CD4-positive, alpha-beta memory T cell (primary cell): Measurements from ENCODE around the gene NANOGP8. TPM values are rescaled to one million over a fixed set of nuclear protein-coding genes. Genes with fewer than 3 reads are reported as not detected.
"Not testable (repeated sequence)": the region's sequence is repeated elsewhere in the genome, so short reads cannot be mapped to it uniquely, and the experiment has no call there.

Source experiments
- CTCF ChIA-PET: fragments of 350-600 bp; sonication (Branson Sonifier 250); formaldehyde crosslinking; loops from one replicate; lab custom pipeline; 2021; ENCODE audit warnings: inconsistent platforms; ENCODE audit not compliant: partially characterized antibody; lab: Charles Lee
- POLR2A ChIA-PET: fragments of 350-600 bp; sonication (Branson Sonifier 250); formaldehyde crosslinking; loops from one replicate; lab custom pipeline; 2021; ENCODE audit not compliant: partially characterized antibody; lab: Charles Lee
- DNase-seq, 5 donors: peaks; one replicate each; pipeline versions ENCODE4 v3.0.0 to v3.0.0-alpha.2; 2020 to 2022; ENCODE audit warnings: mixed read lengths in 1 of 5
- H3K27ac ChIP-seq: one replicate; pipeline ENCODE4 v1.7.0; 2013; ENCODE audit warnings: low read depth, low read length
- H3K27me3 ChIP-seq: 2 replicates; pipeline ENCODE4 v1.7.0; 2013; ENCODE audit warnings: mild to moderate bottlenecking, low read length, moderate library complexity; ENCODE audit not compliant: insufficient read depth
- H3K36me3 ChIP-seq: 2 replicates; pipeline ENCODE4 v1.7.0; 2013; ENCODE audit warnings: mild to moderate bottlenecking, low read length, moderate library complexity; ENCODE audit not compliant: insufficient read depth
- H3K4me1 ChIP-seq: 2 replicates; pipeline ENCODE4 v1.7.0; 2013; ENCODE audit warnings: mild to moderate bottlenecking, low read length, moderate library complexity; ENCODE audit not compliant: insufficient read depth
- H3K4me3 ChIP-seq, 2 donors: one replicate each; pipeline ENCODE4 v1.7.0; 2013; ENCODE audit warnings: low read length in 2 of 2, mild to moderate bottlenecking in 1 of 2
- H3K9me3 ChIP-seq, 2 donors: one replicate each; pipeline ENCODE4 v1.7.0; 2013; ENCODE audit warnings: low read length in 2 of 2, control low read depth in 1 of 2; ENCODE audit not compliant: control insufficient read depth in 1 of 2
- H3K27ac Mint-ChIP-seq, 7 donors: one replicate each; pipeline ENCODE4 v1.8.0; 2020 to 2021; ENCODE audit warnings: mixed read lengths in 7 of 7, mild to moderate bottlenecking in 6 of 7, inconsistent platforms in 3 of 7, moderate library complexity in 3 of 7
- H3K27me3 Mint-ChIP-seq, 2 donors: one replicate each; pipeline ENCODE4 v1.8.0; 2020 to 2021; ENCODE audit warnings: mixed read lengths in 2 of 2
- H3K36me3 Mint-ChIP-seq, 2 donors: one replicate each; pipeline ENCODE4 v1.8.0; 2020 to 2021; ENCODE audit warnings: mixed read lengths in 2 of 2, inconsistent platforms in 1 of 2, mild to moderate bottlenecking in 1 of 2
- H3K4me1 Mint-ChIP-seq, 4 donors: one replicate each; pipeline ENCODE4 v1.8.0; 2020 to 2021; ENCODE audit warnings: mixed read lengths in 4 of 4, mild to moderate bottlenecking in 1 of 4
- H3K4me3 Mint-ChIP-seq, 8 donors: one replicate each; pipeline ENCODE4 v1.8.0; 2020 to 2021; ENCODE audit warnings: mixed read lengths in 8 of 8, mild to moderate bottlenecking in 7 of 8, moderate library complexity in 6 of 8, inconsistent platforms in 3 of 8
- H3K9me3 Mint-ChIP-seq, 8 donors: one replicate each; pipeline ENCODE4 v1.8.0; 2020 to 2021; ENCODE audit warnings: mixed read lengths in 8 of 8, mild to moderate bottlenecking in 5 of 8, inconsistent platforms in 3 of 8, moderate library complexity in 1 of 8
- intact Hi-C: fragments of 100-400 bp; cut with micrococcal nuclease; formaldehyde crosslinking; loops from one replicate; pipeline ENCODE4 v1.15.1; 2023
- polyA plus RNA-seq, 2 donors: library from polyadenylated mRNA; unstranded; fragments of 300-500 nt; fragmentation: Illumina TruSeq; gene quantifications; one replicate each; pipeline ENCODE4 v1.2.3, GENCODE V29; 2021
- total RNA-seq, 2 experiments: library from RNA; stranded (reverse); gene quantifications; one replicate each; pipeline ENCODE4 v1.2.3, GENCODE V29; 2021

Gene NANOGP8
- total and polyA plus RNA-seq, 4 experiments from 2014 or later: not detected

DNA sequence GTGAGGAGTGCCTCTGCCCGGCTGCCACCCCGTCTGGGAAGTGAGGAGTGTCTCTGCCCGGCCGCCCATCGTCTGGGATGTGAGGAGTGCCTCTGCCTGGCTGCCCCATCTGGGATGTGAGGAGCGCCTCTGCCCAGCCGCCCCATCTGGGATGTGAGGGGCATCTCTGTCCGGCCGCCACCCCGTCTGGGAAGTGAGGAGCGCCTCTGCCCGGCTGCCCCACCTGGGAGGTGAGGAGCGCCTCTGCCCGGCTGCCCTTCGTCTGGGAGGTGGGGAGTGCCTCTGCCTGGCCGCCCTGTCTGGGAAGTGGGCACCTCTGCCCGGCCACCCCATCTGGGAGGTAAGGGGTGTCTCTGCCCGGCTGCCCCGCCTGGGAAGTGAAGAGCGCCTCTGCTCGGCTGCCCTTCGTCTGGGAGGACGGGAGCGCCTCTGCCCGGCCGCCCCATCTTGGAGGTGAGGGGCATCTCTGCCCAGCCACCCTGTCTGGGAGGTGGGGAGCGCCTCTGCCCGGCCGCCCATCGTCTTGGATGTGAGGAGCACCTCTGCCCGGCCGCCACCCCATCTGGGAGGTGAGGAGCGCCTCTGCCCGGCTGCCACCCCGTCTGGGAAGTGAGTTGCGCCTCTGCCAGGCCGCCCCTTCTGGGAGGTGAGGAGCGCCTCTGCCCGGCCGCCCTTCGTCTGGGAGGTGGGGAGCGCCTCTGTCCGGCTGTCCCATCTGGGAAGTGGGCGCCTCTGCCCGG lies 3.3 kb downstream of the NANOGP8 start:
- H3K27me3 Mint-ChIP-seq, intact Hi-C loops, H3K27me3 ChIP-seq, H3K4me3 ChIP-seq, H3K27ac ChIP-seq, H3K9me3 Mint-ChIP-seq, H3K36me3 ChIP-seq, POLR2A ChIA-PET, H3K4me3 Mint-ChIP-seq, H3K36me3 Mint-ChIP-seq, H3K9me3 ChIP-seq, CTCF ChIA-PET, H3K27ac Mint-ChIP-seq, DNase-seq, H3K4me1 Mint-ChIP-seq, H3K4me1 ChIP-seq: not testable (repeated sequence)

- no peak overlapping the region for H3K27ac ChIP-seq
- no peaks in the 10 kb centered on the region for H3K36me3 Mint-ChIP-seq
- no peak overlapping the region for H3K4me3 ChIP-seq
- no peaks in the 10 kb centered on the region for H3K9me3 ChIP-seq
- H3K36me3 ChIP-seq: no peaks in the 10 kb centered on the region
- H3K27me3 ChIP-seq: no peaks in the 10 kb centered on the region
- peaks cover 7 to 12% of the 10 kb centered on the region in 2 donors for H3K27me3 Mint-ChIP-seq
- intact Hi-C loops: no loop called here
- H3K4me3 Mint-ChIP-seq: no peak overlapping the region
- no peak for DNase-seq
- no peak overlapping the region for H3K27ac Mint-ChIP-seq
- ChIA-PET CTCF (interaction anchor here (1.0 to 6.3 kb wide), 4 partner anchors 8 to 364 kb away, joined by 3 to 49 read pairs (median 4); no protein-coding TSS in a partner anchor), POLR2A (no interaction called here)
- H3K4me1 ChIP-seq: no peaks in the 10 kb centered on the region
- H3K4me1 Mint-ChIP-seq: peaks cover 0 to 2% (median 0%) of the 10 kb centered on the region in 4 donors
- H3K9me3 Mint-ChIP-seq: peaks cover 0 to 8% (median 0%) of the 10 kb centered on the region in 8 donors
These were observed 4.9 kb downstream of the NANOGP8 start for GRCh38 chr15:35080226-35080625.

DNA sequence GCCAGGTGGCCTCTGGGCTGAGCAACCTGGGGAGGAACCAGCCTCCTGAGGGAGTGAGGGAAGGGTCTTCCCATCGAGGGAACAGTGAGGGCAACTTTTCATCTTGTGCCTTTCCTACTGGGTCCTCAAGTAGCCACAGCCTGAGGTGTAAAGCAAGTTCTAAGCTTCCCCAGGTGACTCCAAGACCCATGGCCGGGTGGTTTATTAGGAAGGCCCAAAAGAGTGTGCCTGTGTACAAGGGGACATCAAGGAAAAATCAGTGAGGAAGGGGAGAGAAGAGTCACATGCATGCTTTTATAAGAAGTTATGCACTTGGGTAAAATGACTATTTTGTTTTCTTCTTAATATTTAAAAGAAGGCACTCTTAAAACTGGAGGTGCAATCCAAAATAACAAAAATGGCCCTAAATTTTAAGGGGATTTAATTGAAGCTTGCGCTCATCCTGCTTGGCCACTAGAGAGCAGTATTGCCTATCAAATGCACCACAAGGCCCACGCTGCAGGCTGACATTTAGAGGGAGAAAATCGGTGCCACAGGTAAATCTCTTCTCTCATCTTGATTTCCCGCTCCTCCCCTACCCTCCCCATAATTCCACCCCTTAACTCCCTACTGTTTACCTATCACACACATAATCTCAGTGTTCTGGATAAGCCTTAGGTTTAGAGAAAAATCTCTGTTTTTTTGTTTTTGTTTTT lies 6.7 kb downstream of the NANOGP8 start:
- Mint-ChIP-seq H3K9me3 (peaks cover 0 to 8% (median 0%) of the 10 kb centered on the region in 8 donors), H3K27me3 (peaks cover 7 to 12% of the 10 kb centered on the region in 2 donors), H3K27ac (no peak overlapping the region), H3K4me1 (peaks cover 0 to 2% (median 0%) of the 10 kb centered on the region in 4 donors), H3K4me3 (no peak overlapping the region), H3K36me3 (no peaks in the 10 kb centered on the region)
- ChIA-PET CTCF (interaction anchor here (1.0 to 6.3 kb wide), 8 partner anchors 9 to 366 kb away, joined by 3 to 49 read pairs (median 4); no protein-coding TSS in a partner anchor), POLR2A (no interaction called here)
- H3K27ac ChIP-seq: no peak overlapping the region
- no peaks in the 10 kb centered on the region for H3K36me3 ChIP-seq
- H3K4me1 ChIP-seq: no peaks in the 10 kb centered on the region
- peak in 4 of 5 donors; percentile 12 to 34 (median 18) for DNase-seq
- no peak overlapping the region for H3K4me3 ChIP-seq
- H3K27me3 ChIP-seq: no peaks in the 10 kb centered on the region
- H3K9me3 ChIP-seq: no peaks in the 10 kb centered on the region
- intact Hi-C loops: no loop called here

- intact Hi-C loops: no loop called here
- Mint-ChIP-seq H3K36me3 (no peaks in the 10 kb centered on the region), H3K27ac (no peak overlapping the region), H3K4me3 (no peak overlapping the region), H3K27me3 (peaks cover 5 to 24% of the 10 kb centered on the region in 2 donors), H3K9me3 (peaks cover 0 to 6% (median 0%) of the 10 kb centered on the region in 8 donors), H3K4me1 (no peaks in the 10 kb centered on the region)
- no peak for DNase-seq
- CTCF ChIA-PET: no interaction called here
- Histone ChIP-seq H3K36me3 (no peaks in the 10 kb centered on the region), H3K27ac (no peak overlapping the region), H3K4me1 (no peaks in the 10 kb centered on the region), H3K9me3 (no peaks in the 10 kb centered on the region), H3K27me3 (no peaks in the 10 kb centered on the region), H3K4me3 (no peak overlapping the region)
- POLR2A ChIA-PET: no interaction called here
These were observed 14.0 kb downstream of the NANOGP8 start for GRCh38 chr15:35071106-35071505.

GRCh38 chr15:35068846-35069475 lies 16.1 kb downstream of the NANOGP8 start:
- no peaks in the 10 kb centered on the region for H3K36me3 Mint-ChIP-seq
- no peaks in the 10 kb centered on the region for H3K4me1 Mint-ChIP-seq
- ChIA-PET CTCF (interaction anchor here (0.8 kb wide), 1 partner anchor 10 kb away, joined by 4 read pairs; no protein-coding TSS in a partner anchor), POLR2A (no interaction called here)
- Histone ChIP-seq H3K27ac (no peak overlapping the region), H3K4me3 (no peak overlapping the region), H3K36me3 (no peaks in the 10 kb centered on the region), H3K9me3 (no peaks in the 10 kb centered on the region), H3K4me1 (no peaks in the 10 kb centered on the region), H3K27me3 (no peaks in the 10 kb centered on the region)
- H3K9me3 Mint-ChIP-seq: peaks cover 0 to 6% (median 0%) of the 10 kb centered on the region in 8 donors
- DNase-seq: no peak
- intact Hi-C loops: no loop called here
- H3K27me3 Mint-ChIP-seq: peaks cover 4 to 21% of the 10 kb centered on the region in 2 donors
- H3K4me3 Mint-ChIP-seq: no peak overlapping the region
- no peak overlapping the region for H3K27ac Mint-ChIP-seq

- no peak overlapping the region for H3K27ac ChIP-seq
- Mint-ChIP-seq H3K27ac (no peak overlapping the region), H3K9me3 (peaks cover 0 to 6% (median 0%) of the 10 kb centered on the region in 8 donors), H3K27me3 (peaks cover 4 to 21% of the 10 kb centered on the region in 2 donors), H3K4me1 (no peaks in the 10 kb centered on the region), H3K36me3 (no peaks in the 10 kb centered on the region), H3K4me3 (no peak overlapping the region)
- ChIA-PET POLR2A (no interaction called here), CTCF (no interaction called here)
- intact Hi-C loops: no loop called here
- H3K9me3 ChIP-seq: no peaks in the 10 kb centered on the region
- no peak for DNase-seq
- no peak overlapping the region for H3K4me3 ChIP-seq
- no peaks in the 10 kb centered on the region for H3K27me3 ChIP-seq
- H3K4me1 ChIP-seq: no peaks in the 10 kb centered on the region
- no peaks in the 10 kb centered on the region for H3K36me3 ChIP-seq
These were observed 17.4 kb downstream of the NANOGP8 start for GRCh38 chr15:35067496-35068347.
